ENCODE measurements around the gene ABCB1.

- TF ChIP-seq POLR2A (IDR thresholded peaks at IDR 0.05) (no peak), CTCF (IDR thresholded peaks at IDR 0.05) (no peak)
Observed at GRCh38 chr7:87575521-87575920, 25.2 kb downstream of the ABCB1 start.
